Astrocyte (in vitro differentiated cells and primary cell): ENCODE results near the gene INHBE. TPM values are rescaled to one million over a fixed set of nuclear protein-coding genes. Genes with fewer than 3 reads are reported as not detected.
A peak's percentile ranks its signal among the peaks of the same experiment; 100 is the strongest.

ENCODE experiments used
- DNase-seq: peaks from one replicate; pipeline ENCODE4 v3.0.0-alpha.2; 2010; ENCODE audit warnings: low read depth
- FAIRE-seq: peaks from 2 replicates; lab custom pipeline; 2011; peaks lifted over from hg19 to GRCh38; lab: Jason Lieb, UNC
- H2AFZ ChIP-seq: 2 replicates; pipeline ENCODE4 v1.6.0; 2012; ENCODE audit warnings: low read depth, low read length, inconsistent platforms
- H3K27ac ChIP-seq: 2 replicates; pipeline ENCODE4 v1.5.1; 2011; ENCODE audit warnings: low read depth, low read length, inconsistent platforms
- H3K27me3 ChIP-seq: 2 replicates; pipeline ENCODE4 v1.6.0; 2011; ENCODE audit warnings: low read length, inconsistent platforms; ENCODE audit not compliant: insufficient read depth
- H3K36me3 ChIP-seq: 2 replicates; pipeline ENCODE4 v1.5.1; 2011; ENCODE audit warnings: low read length, inconsistent platforms; ENCODE audit not compliant: insufficient read depth
- H3K4me1 ChIP-seq: 2 replicates; pipeline ENCODE4 v1.5.1; 2011; ENCODE audit warnings: low read length, inconsistent platforms; ENCODE audit not compliant: insufficient read depth
- H3K4me2 ChIP-seq: 2 replicates; pipeline ENCODE4 v1.6.0; 2012; ENCODE audit warnings: low read length, inconsistent platforms
- H3K4me3 ChIP-seq: 2 replicates; pipeline ENCODE4 v1.5.1; 2011; ENCODE audit warnings: low read depth, mild to moderate bottlenecking, low read length, inconsistent platforms; ENCODE audit not compliant: insufficient read depth
- H3K79me2 ChIP-seq: 2 replicates; pipeline ENCODE4 v1.6.0; 2012; ENCODE audit warnings: mild to moderate bottlenecking, low read length, inconsistent platforms; ENCODE audit not compliant: insufficient read depth
- H3K9ac ChIP-seq: 2 replicates; pipeline ENCODE4 v1.6.0; 2012; ENCODE audit warnings: mild to moderate bottlenecking, low read length, inconsistent platforms
- H3K9me3 ChIP-seq: 2 replicates; pipeline ENCODE4 v1.5.1; 2012; ENCODE audit warnings: low read depth, mild to moderate bottlenecking, low read length, inconsistent platforms; ENCODE audit not compliant: insufficient read depth
- H4K20me1 ChIP-seq: 2 replicates; pipeline ENCODE4 v1.6.0; 2012; ENCODE audit warnings: low read length, inconsistent platforms; ENCODE audit not compliant: insufficient read depth
- H3K27ac Mint-ChIP-seq: one replicate; pipeline ENCODE4 v1.8.0; 2021; ENCODE audit warnings: mild to moderate bottlenecking, mixed read lengths; ENCODE audit not compliant: unreplicated experiment
- H3K27me3 Mint-ChIP-seq: one replicate; pipeline ENCODE4 v1.8.0; 2021; ENCODE audit warnings: low read depth, mixed read lengths; ENCODE audit not compliant: unreplicated experiment
- H3K36me3 Mint-ChIP-seq: one replicate; pipeline ENCODE4 v1.8.0; 2021; ENCODE audit warnings: low read depth, mixed read lengths; ENCODE audit not compliant: unreplicated experiment
- H3K4me1 Mint-ChIP-seq: one replicate; pipeline ENCODE4 v1.8.0; 2021; ENCODE audit warnings: low read depth, mixed read lengths; ENCODE audit not compliant: unreplicated experiment
- H3K4me3 Mint-ChIP-seq: one replicate; pipeline ENCODE4 v1.8.0; 2021; ENCODE audit warnings: mild to moderate bottlenecking, moderate library complexity, mixed read lengths; ENCODE audit not compliant: unreplicated experiment
- H3K9me3 Mint-ChIP-seq: one replicate; pipeline ENCODE4 v1.8.0; 2021; ENCODE audit warnings: mild to moderate bottlenecking, mixed read lengths; ENCODE audit not compliant: unreplicated experiment
- EZH2 ChIP-seq: IDR thresholded peaks from 2 replicates; pipeline ENCODE4 v1.6.1; 2012; ENCODE audit warnings: mild to moderate bottlenecking, low read length, inconsistent platforms; ENCODE audit not compliant: insufficient read depth
- total RNA-seq: library from RNA; stranded (reverse); gene quantifications from 2 replicates; pipeline ENCODE4 v1.2.1, GENCODE V29; 2021
- TF ChIP-seq, protein P1 (sequence below): IDR thresholded peaks from 2 replicates; pipeline ENCODE4 v1.5.1; 2011; ENCODE audit warnings: low read depth, mild to moderate bottlenecking, inconsistent platforms, low read length, moderate library complexity; ENCODE audit not compliant: insufficient read depth

The INHBE gene
- total RNA-seq, 1 donor from 2014 or later: 24.6 TPM

DNA sequence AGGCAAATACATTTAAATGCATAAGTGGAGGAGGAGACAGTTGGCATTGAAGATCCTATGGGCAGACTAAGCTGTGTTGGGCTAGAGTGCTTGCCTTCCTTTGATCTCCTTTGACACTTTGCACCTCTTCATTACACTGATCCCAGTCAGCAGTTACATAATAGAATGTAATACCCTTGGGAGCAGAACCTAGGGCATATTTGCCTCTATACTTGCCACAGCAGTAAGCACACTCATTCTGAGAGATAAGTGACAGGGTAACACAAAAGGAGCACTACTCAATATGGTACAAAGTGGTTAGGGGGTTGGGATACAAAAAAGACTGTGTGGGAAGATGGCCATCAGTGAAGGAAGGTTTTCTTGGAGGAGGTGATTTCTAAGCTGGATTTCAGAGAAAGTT is 41.7 kb downstream of the INHBE start:
- no peaks in the 10 kb centered on the region for H3K27me3 Mint-ChIP-seq
- Histone ChIP-seq H4K20me1 (peaks cover 24% of the 10 kb centered on the region), H3K4me3 (no peak overlapping the region), H3K27ac (no peak overlapping the region), H3K9me3 (no peaks in the 10 kb centered on the region), H3K27me3 (no peaks in the 10 kb centered on the region), H2AFZ (no peak overlapping the region), H3K4me1 (no peaks in the 10 kb centered on the region), H3K4me2 (no peak overlapping the region), H3K79me2 (peaks cover 8% of the 10 kb centered on the region), H3K9ac (no peak overlapping the region), H3K36me3 (peaks cover 42% of the 10 kb centered on the region)
- peaks cover 11% of the 10 kb centered on the region for H3K4me1 Mint-ChIP-seq
- DNase-seq: no peak
- H3K4me3 Mint-ChIP-seq: peak overlapping the region; percentile 18
- peak overlapping the region; percentile 45 for H3K27ac Mint-ChIP-seq
- H3K36me3 Mint-ChIP-seq: peaks cover 38% of the 10 kb centered on the region
- TF ChIP-seq EZH2: no peak
- TF ChIP-seq, protein P1, sequence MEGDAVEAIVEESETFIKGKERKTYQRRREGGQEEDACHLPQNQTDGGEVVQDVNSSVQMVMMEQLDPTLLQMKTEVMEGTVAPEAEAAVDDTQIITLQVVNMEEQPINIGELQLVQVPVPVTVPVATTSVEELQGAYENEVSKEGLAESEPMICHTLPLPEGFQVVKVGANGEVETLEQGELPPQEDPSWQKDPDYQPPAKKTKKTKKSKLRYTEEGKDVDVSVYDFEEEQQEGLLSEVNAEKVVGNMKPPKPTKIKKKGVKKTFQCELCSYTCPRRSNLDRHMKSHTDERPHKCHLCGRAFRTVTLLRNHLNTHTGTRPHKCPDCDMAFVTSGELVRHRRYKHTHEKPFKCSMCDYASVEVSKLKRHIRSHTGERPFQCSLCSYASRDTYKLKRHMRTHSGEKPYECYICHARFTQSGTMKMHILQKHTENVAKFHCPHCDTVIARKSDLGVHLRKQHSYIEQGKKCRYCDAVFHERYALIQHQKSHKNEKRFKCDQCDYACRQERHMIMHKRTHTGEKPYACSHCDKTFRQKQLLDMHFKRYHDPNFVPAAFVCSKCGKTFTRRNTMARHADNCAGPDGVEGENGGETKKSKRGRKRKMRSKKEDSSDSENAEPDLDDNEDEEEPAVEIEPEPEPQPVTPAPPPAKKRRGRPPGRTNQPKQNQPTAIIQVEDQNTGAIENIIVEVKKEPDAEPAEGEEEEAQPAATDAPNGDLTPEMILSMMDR: no peak
- no peaks in the 10 kb centered on the region for H3K9me3 Mint-ChIP-seq
- no peak for FAIRE-seq

DNA sequence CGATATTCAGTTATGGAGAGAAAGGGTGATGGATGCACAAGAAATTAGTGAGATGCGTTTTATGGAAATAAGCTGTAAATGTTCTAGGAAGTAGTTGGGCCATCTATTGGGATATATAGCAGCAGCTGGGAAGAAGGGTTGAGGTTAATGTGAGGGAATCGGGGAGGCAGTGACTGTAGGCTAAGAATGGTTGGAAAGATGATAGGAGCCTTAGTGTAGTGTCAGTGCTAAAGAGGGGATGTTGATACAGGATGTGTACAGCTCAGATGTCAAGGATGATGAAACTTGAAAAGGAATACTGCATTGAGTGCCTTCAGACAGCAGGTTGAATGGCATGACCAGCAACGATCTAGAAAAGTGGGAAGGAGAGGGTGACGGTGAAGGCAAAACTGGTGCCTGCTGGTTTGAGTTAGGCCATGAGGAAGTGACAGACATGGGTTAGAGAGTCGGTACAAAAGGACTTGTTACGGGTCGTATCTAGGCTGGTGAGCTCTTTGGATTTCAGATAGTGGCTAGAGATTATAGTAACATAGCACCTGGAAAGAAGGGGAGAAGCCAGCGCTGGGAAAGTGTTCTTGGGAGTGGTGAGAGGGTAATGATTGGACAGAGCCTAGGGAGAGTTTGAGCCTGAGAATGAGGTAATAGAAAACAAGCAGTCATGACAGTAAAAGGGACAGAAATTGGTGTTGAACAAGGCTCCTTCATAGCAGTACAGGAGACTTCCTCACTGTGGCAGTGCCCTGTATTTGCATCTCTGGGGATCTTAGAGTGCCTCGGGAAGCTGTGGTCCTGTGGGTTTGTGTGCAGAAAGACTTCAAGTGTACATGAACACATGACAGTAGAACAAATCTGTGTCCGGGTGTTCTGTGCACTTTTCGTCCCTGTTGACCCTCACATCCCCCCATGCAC is 42.4 kb downstream of the INHBE start:
- Histone ChIP-seq H3K27ac (no peak overlapping the region), H4K20me1 (peaks cover 24% of the 10 kb centered on the region), H3K27me3 (no peaks in the 10 kb centered on the region), H2AFZ (no peak overlapping the region), H3K9me3 (no peaks in the 10 kb centered on the region), H3K36me3 (peaks cover 46% of the 10 kb centered on the region), H3K4me3 (no peak overlapping the region), H3K79me2 (peaks cover 8% of the 10 kb centered on the region), H3K4me1 (no peaks in the 10 kb centered on the region), H3K9ac (no peak overlapping the region), H3K4me2 (no peak overlapping the region)
- Mint-ChIP-seq H3K4me1 (peaks cover 11% of the 10 kb centered on the region), H3K36me3 (peaks cover 42% of the 10 kb centered on the region), H3K4me3 (peak overlapping the region; percentile 36), H3K9me3 (no peaks in the 10 kb centered on the region), H3K27me3 (no peaks in the 10 kb centered on the region), H3K27ac (peak overlapping the region; percentile 45)
- DNase-seq (no peak), FAIRE-seq (no peak)
- TF ChIP-seq EZH2: no peak
- TF ChIP-seq, protein P1: no peak

DNA sequence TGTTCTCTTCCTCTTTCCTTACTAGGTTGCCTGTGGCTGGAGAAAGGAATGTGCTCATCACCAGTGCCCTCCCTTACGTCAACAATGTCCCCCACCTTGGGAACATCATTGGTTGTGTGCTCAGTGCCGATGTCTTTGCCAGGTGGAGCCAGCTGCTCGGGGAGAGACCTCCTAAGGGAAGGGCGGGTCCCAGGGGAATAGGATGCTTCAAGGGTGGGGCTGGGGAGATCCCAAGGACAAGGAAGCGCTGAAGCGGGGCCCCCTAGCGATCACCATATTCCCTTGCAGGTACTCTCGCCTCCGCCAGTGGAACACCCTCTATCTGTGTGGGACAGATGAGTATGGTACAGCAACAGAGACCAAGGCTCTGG is 43.0 kb downstream of the INHBE start:
- Histone ChIP-seq H3K27me3 (no peaks in the 10 kb centered on the region), H3K36me3 (peaks cover 41% of the 10 kb centered on the region), H3K4me3 (no peak overlapping the region), H3K4me1 (no peaks in the 10 kb centered on the region), H3K79me2 (peaks cover 3% of the 10 kb centered on the region), H2AFZ (no peak overlapping the region), H4K20me1 (peaks cover 18% of the 10 kb centered on the region), H3K9ac (no peak overlapping the region), H3K4me2 (no peak overlapping the region), H3K27ac (no peak overlapping the region), H3K9me3 (no peaks in the 10 kb centered on the region)
- H3K36me3 Mint-ChIP-seq: peaks cover 39% of the 10 kb centered on the region
- no peaks in the 10 kb centered on the region for H3K27me3 Mint-ChIP-seq
- H3K9me3 Mint-ChIP-seq: no peaks in the 10 kb centered on the region
- no peak overlapping the region for H3K27ac Mint-ChIP-seq
- TF ChIP-seq EZH2: no peak
- TF ChIP-seq, protein P1: no peak
- FAIRE-seq (no peak), DNase-seq (no peak)
- no peak overlapping the region for H3K4me3 Mint-ChIP-seq
- peaks cover 11% of the 10 kb centered on the region for H3K4me1 Mint-ChIP-seq
